OCI-LY1 (cell line): ENCODE data around the gene LHX2.

Experiments
- CTCF ChIP-seq: fragments of 200-600 bp; sonication (generic), shearing (Covaris generic); IDR thresholded peaks from 2 replicates; pipeline ENCODE4 v1.5.1; 2017; ENCODE audit warnings: mild to moderate bottlenecking, antibody characterized with exemption, low read length, moderate library complexity, mixed read lengths
- EZH2 ChIP-seq: fragments of 200-600 bp; sonication (generic), shearing (Covaris generic); IDR thresholded peaks from 2 replicates; pipeline ENCODE4 v1.8.0; 2017; ENCODE audit warnings: borderline replicate concordance, mixed run types, mild to moderate bottlenecking, antibody characterized with exemption, low read length, moderate library complexity, mixed read lengths

- TF ChIP-seq EZH2 (no peak), CTCF (no peak)
Observed at GRCh38 chr9:124040186-124040931, 28.8 kb downstream of the LHX2 start.
